HCT116 (cell line): ENCODE data around the gene TMEM63A. TPM values are rescaled to one million over a fixed set of nuclear protein-coding genes. Genes with fewer than 3 reads are reported as not detected.

ENCODE experiments used
- CEBPB ChIP-seq: IDR thresholded peaks from 2 replicates; pipeline ENCODE4 v1.6.1; 2012; ENCODE audit warnings: low read depth
- JUND ChIP-seq: IDR thresholded peaks from 2 replicates; pipeline ENCODE4 v1.6.1; 2012
- POLR2A ChIP-seq: IDR thresholded peaks from 2 replicates; pipeline ENCODE4 v1.7.0; 2011; ENCODE audit warnings: borderline replicate concordance; ENCODE audit not compliant: insufficient read depth, insufficient read length; ENCODE audit errors: extremely low read depth
- POLR2AphosphoS5 ChIP-seq: IDR thresholded peaks from 2 replicates; pipeline ENCODE4 v1.6.1; 2011; ENCODE audit warnings: mild to moderate bottlenecking, low read depth, low read length, moderate library complexity
- SP1 ChIP-seq: IDR thresholded peaks from 2 replicates; pipeline ENCODE4 v1.6.1; 2012; ENCODE audit warnings: low read depth
- TCF7L2 ChIP-seq: IDR thresholded peaks from 2 replicates; pipeline ENCODE4 v1.7.0; 2011; ENCODE audit warnings: borderline replicate concordance, inconsistent platforms; ENCODE audit not compliant: insufficient read depth, insufficient read length; ENCODE audit errors: extremely low read depth
- YY1 ChIP-seq: IDR thresholded peaks from 2 replicates; pipeline ENCODE4 v1.6.1; 2011; ENCODE audit warnings: low read length, low read depth, moderate library complexity, mild to moderate bottlenecking; ENCODE audit not compliant: insufficient replicate concordance; ENCODE audit errors: extremely low read depth
- total RNA-seq: library from RNA; stranded (reverse); gene quantifications from one replicate; pipeline ENCODE4 v1.2.1, GENCODE V29; 2021; ENCODE audit not compliant: unreplicated experiment
- TF ChIP-seq, protein P1 (sequence below), 3 experiments: fragments of 200-600 bp in 1 of 3; sonication (generic) in 1 of 3; IDR thresholded peaks in 2 of 3; conservative IDR thresholded peaks in 1 of 3; 2 replicates each; pipeline ENCODE4 v1.5.1; 2012 to 2017; ENCODE audit warnings: low read depth in 2 of 3, low read length in 2 of 3, antibody characterized with exemption in 1 of 3, borderline replicate concordance in 1 of 3, control low read depth in 1 of 3, mild to moderate bottlenecking in 1 of 3, mixed read lengths in 1 of 3, mixed run types in 1 of 3, moderate library complexity in 1 of 3; ENCODE audit not compliant: insufficient read depth in 1 of 3
- TF ChIP-seq, protein P2 (sequence below): IDR thresholded peaks from 2 replicates; pipeline ENCODE4 v1.6.1; 2011; ENCODE audit warnings: mild to moderate bottlenecking, low read length, moderate library complexity; ENCODE audit not compliant: insufficient replicate concordance; ENCODE audit errors: extremely low read depth
- TF ChIP-seq, protein P3 (sequence below): IDR thresholded peaks from 2 replicates; pipeline ENCODE4 v1.6.1; 2012

TMEM63A gene
- total RNA-seq, 1 experiment from 2014 or later: 24.4 TPM

DNA sequence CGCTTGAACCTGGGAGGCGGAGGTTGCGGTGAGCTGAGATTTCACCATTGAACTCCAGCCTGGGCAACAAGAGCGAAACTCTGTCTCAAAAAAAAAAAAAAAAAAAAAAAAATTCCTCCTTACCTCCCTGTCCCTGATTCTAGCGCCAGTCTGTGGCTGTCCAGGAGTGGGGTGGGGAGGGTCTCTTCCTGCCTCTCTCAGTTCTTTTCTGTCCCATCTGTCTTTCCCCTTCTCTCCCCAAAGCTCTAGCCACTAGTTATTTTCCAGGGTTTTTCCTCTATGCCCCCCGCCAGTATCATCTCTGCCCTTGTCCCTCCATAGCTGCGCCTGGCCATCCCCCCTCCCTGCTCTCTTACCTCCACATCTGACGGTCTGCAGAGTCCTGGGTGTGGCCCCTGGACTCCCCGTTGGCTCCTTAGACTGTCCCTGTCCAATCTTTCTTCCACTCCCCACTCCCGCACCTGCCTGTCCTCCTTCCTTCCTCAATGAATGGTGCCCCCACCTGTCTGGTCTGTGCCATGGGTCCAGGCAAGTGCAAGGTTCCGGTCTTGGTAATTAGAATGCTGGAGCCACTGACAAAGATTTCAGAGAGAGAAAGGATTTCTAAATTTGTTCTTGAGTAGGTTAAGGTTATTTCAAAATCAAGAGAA lies 1.6 kb upstream of the TMEM63A start (continued):
- TF ChIP-seq, protein P1, sequence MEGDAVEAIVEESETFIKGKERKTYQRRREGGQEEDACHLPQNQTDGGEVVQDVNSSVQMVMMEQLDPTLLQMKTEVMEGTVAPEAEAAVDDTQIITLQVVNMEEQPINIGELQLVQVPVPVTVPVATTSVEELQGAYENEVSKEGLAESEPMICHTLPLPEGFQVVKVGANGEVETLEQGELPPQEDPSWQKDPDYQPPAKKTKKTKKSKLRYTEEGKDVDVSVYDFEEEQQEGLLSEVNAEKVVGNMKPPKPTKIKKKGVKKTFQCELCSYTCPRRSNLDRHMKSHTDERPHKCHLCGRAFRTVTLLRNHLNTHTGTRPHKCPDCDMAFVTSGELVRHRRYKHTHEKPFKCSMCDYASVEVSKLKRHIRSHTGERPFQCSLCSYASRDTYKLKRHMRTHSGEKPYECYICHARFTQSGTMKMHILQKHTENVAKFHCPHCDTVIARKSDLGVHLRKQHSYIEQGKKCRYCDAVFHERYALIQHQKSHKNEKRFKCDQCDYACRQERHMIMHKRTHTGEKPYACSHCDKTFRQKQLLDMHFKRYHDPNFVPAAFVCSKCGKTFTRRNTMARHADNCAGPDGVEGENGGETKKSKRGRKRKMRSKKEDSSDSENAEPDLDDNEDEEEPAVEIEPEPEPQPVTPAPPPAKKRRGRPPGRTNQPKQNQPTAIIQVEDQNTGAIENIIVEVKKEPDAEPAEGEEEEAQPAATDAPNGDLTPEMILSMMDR (IDR thresholded peaks at IDR 0.05 in 2 of 3, conservative IDR thresholded peaks at IDR 0.05 in 1 of 3; ENCODE audit: borderline replicate concordance in 1 of 3, insufficient read depth in 1 of 3, low read depth in 2 of 3, low read length in 2 of 3): peak in 2 of 3 experiments; percentile 43 to 44; a peak in 4 of 6 replicates
- TF ChIP-seq SP1 (no peak), TCF7L2 (no peak), POLR2AphosphoS5 (peak; percentile 40; the same call in 1 of the 2 replicates), YY1 (peak; percentile 57), JUND (no peak), POLR2A (no peak), CEBPB (no peak)
- TF ChIP-seq, protein P2, sequence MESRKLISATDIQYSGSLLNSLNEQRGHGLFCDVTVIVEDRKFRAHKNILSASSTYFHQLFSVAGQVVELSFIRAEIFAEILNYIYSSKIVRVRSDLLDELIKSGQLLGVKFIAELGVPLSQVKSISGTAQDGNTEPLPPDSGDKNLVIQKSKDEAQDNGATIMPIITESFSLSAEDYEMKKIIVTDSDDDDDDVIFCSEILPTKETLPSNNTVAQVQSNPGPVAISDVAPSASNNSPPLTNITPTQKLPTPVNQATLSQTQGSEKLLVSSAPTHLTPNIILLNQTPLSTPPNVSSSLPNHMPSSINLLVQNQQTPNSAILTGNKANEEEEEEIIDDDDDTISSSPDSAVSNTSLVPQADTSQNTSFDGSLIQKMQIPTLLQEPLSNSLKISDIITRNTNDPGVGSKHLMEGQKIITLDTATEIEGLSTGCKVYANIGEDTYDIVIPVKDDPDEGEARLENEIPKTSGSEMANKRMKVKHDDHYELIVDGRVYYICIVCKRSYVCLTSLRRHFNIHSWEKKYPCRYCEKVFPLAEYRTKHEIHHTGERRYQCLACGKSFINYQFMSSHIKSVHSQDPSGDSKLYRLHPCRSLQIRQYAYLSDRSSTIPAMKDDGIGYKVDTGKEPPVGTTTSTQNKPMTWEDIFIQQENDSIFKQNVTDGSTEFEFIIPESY: no peak
- TF ChIP-seq, protein P3, sequence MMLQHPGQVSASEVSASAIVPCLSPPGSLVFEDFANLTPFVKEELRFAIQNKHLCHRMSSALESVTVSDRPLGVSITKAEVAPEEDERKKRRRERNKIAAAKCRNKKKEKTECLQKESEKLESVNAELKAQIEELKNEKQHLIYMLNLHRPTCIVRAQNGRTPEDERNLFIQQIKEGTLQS: no peak
